Progenitor cell of endocrine pancreas (in vitro differentiated cells): ENCODE measurements around the gene TMEM163. TPM values are rescaled to one million over a fixed set of nuclear protein-coding genes. Genes with fewer than 3 reads are reported as not detected.

ENCODE experiments used
- DNase-seq: peaks from one replicate; pipeline ENCODE4 v3.0.0; 2021; ENCODE audit warnings: low spot score; ENCODE audit not compliant: unreplicated experiment
- H3K27ac Mint-ChIP-seq: 2 replicates; pipeline ENCODE4 v1.8.0; 2021; ENCODE audit warnings: mild to moderate bottlenecking, moderate library complexity, mixed read lengths
- H3K27me3 Mint-ChIP-seq: 2 replicates; pipeline ENCODE4 v1.8.0; 2021; ENCODE audit warnings: mixed read lengths
- H3K36me3 Mint-ChIP-seq: 2 replicates; pipeline ENCODE4 v1.8.0; 2022; ENCODE audit warnings: mixed read lengths; ENCODE audit not compliant: insufficient read depth
- H3K4me1 Mint-ChIP-seq: 2 replicates; pipeline ENCODE4 v1.8.0; 2021; ENCODE audit warnings: low read depth, mixed read lengths
- H3K4me3 Mint-ChIP-seq: 2 replicates; pipeline ENCODE4 v1.8.0; 2021; ENCODE audit warnings: low read depth, mild to moderate bottlenecking, moderate library complexity, mixed read lengths
- H3K9me3 Mint-ChIP-seq: 2 replicates; pipeline ENCODE4 v1.8.0; 2021; ENCODE audit warnings: low read depth, mixed read lengths
- total RNA-seq: library from RNA; stranded (reverse); gene quantifications from 2 replicates; pipeline ENCODE4 v1.2.1, GENCODE V29; 2021
- TF ChIP-seq, protein P1 (sequence below): fragments of 200-600 bp; sonication (generic); IDR thresholded peaks from one replicate; pipeline ENCODE4 v1.5.0; 2021; ENCODE audit warnings: antibody characterized with exemption, mild to moderate bottlenecking; ENCODE audit not compliant: unreplicated experiment

Gene TMEM163
- total RNA-seq, 1 donor from 2014 or later = 3.8 TPM

DNA sequence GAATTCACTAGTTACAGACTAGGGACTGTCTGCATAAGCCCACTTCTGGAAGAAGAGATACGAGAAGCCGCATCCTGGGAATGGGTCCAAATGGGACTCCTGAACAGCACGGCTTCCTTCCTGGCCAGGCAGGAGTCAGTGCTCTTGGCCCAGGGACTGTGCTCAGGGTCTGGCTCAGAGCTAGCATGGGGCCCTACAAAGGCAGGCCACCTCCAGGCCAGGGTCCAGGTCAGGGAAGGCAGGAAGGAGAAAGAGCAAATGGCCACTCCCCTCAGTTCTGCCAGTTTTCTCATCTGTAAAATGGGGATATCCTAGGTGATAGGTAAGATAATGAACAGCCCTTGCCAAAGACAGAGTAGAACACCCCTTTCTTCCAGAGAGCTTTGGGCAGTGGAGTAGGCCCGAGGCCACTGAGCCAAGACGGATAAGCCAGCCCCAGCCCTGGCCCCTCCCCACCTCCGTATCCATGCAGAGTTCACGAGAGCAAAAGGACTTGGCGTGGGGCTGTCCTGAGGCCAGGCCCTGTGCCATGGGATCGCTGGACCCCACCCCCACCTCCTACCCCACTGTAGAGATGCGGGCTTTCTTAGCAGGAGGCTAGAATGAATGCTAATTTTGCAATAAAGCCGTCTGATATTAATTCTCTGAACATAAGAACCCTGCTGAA is 274.9 kb downstream of the TMEM163 start:
- Mint-ChIP-seq H3K36me3 (peaks cover 26% of the 10 kb centered on the region), H3K4me1 (peaks cover 28% of the 10 kb centered on the region), H3K4me3 (no peak overlapping the region), H3K27me3 (no peaks in the 10 kb centered on the region), H3K27ac (no peak overlapping the region), H3K9me3 (no peaks in the 10 kb centered on the region)
- TF ChIP-seq, protein P1, sequence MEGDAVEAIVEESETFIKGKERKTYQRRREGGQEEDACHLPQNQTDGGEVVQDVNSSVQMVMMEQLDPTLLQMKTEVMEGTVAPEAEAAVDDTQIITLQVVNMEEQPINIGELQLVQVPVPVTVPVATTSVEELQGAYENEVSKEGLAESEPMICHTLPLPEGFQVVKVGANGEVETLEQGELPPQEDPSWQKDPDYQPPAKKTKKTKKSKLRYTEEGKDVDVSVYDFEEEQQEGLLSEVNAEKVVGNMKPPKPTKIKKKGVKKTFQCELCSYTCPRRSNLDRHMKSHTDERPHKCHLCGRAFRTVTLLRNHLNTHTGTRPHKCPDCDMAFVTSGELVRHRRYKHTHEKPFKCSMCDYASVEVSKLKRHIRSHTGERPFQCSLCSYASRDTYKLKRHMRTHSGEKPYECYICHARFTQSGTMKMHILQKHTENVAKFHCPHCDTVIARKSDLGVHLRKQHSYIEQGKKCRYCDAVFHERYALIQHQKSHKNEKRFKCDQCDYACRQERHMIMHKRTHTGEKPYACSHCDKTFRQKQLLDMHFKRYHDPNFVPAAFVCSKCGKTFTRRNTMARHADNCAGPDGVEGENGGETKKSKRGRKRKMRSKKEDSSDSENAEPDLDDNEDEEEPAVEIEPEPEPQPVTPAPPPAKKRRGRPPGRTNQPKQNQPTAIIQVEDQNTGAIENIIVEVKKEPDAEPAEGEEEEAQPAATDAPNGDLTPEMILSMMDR = no peak
- DNase-seq = no peak

- H3K27ac Mint-ChIP-seq = peak overlapping the region; percentile 76
- TF ChIP-seq, protein P1 = no peak
- H3K4me3 Mint-ChIP-seq = no peak overlapping the region
- H3K27me3 Mint-ChIP-seq = no peaks in the 10 kb centered on the region
- DNase-seq = no peak
- peaks cover 13% of the 10 kb centered on the region for H3K4me1 Mint-ChIP-seq
- H3K9me3 Mint-ChIP-seq = no peaks in the 10 kb centered on the region
- H3K36me3 Mint-ChIP-seq = peaks cover 31% of the 10 kb centered on the region
Measured at GRCh38 chr2:134441153-134441863, 277.5 kb downstream of the TMEM163 start.

DNA sequence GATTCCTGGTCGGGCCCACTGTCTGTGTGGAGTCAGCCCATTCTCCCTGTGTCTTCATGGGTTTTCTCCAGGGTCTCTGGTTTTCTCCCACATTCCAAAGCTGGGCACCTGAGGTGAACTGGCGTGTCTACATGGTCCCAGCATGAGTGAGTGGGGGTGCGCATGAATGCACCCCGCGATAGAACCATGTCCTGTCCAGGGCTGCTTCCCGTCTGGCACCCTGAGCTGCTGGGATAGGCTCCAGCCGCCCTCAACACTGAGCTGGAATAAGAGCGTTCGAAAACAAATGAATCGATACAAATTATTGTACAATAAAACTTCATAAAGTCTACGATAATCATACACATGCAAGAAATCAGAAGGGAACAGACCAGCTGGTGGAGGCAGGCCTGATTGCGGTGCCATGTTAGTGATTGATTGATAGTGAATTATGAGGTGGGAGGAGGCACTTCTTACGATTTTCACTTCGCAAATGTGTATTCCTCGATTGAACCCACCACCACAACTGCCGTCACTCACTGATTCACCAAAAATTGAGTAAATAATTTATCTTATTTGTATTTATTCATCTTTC is 278.4 kb downstream of the TMEM163 start:
- Mint-ChIP-seq H3K9me3 (no peaks in the 10 kb centered on the region), H3K27me3 (no peaks in the 10 kb centered on the region), H3K4me3 (no peak overlapping the region), H3K4me1 (peaks cover 8% of the 10 kb centered on the region), H3K27ac (no peak overlapping the region), H3K36me3 (peaks cover 38% of the 10 kb centered on the region)
- no peak for DNase-seq
- TF ChIP-seq, protein P1 = no peak

- Mint-ChIP-seq H3K27me3 (no peaks in the 10 kb centered on the region), H3K36me3 (peaks cover 51% of the 10 kb centered on the region), H3K4me3 (no peak overlapping the region), H3K9me3 (no peaks in the 10 kb centered on the region), H3K4me1 (peaks cover 20% of the 10 kb centered on the region), H3K27ac (peak overlapping the region; percentile 60)
- no peak for DNase-seq
- TF ChIP-seq, protein P1 = no peak
Measured at GRCh38 chr2:134438371-134438770, 280.4 kb downstream of the TMEM163 start.

DNA sequence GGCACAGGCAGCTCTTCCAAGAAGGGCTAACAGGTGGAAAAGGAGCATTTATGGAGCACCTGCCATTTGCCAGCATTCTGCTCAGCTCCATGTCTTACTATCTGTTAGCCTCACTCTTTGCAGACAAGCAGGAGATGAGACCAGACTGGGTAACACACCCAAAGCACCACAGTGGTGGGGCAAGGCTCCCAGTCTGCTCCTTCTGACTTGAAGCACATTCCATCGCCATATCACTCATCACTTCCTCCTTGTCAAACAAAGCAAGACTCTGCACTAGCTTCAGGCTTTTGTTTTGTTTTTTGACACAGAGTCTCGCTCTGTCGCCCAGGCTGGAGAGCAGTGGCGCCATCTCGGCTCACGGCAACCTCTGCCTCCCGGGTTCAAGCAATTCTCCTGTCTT is 282.1 kb downstream of the TMEM163 start:
- Mint-ChIP-seq H3K27ac (no peak overlapping the region), H3K4me1 (peaks cover 36% of the 10 kb centered on the region), H3K36me3 (peaks cover 49% of the 10 kb centered on the region), H3K4me3 (no peak overlapping the region), H3K27me3 (no peaks in the 10 kb centered on the region), H3K9me3 (no peaks in the 10 kb centered on the region)
- TF ChIP-seq, protein P1 = no peak
- no peak for DNase-seq
